Neural crest cell (in vitro differentiated cells): Measurements from ENCODE around the gene FAM186B. TPM values are rescaled to one million over a fixed set of nuclear protein-coding genes. Genes with fewer than 3 reads are reported as not detected.
A peak's percentile ranks its signal among the peaks of the same experiment; 100 is the strongest.

ENCODE experiments used
- DNase-seq: peaks from one replicate; pipeline ENCODE4 v3.0.0; 2021; ENCODE audit warnings: low read depth, mixed read lengths, low spot score
- H3K27ac Mint-ChIP-seq: one replicate; pipeline ENCODE4 v1.8.0; 2021; ENCODE audit warnings: mild to moderate bottlenecking, mixed read lengths; ENCODE audit not compliant: unreplicated experiment
- H3K27me3 Mint-ChIP-seq: 2 replicates; pipeline ENCODE4 v1.8.0; 2021; ENCODE audit warnings: low read depth, mild to moderate bottlenecking, mixed read lengths
- H3K36me3 Mint-ChIP-seq: 2 replicates; pipeline ENCODE4 v1.8.0; 2021; ENCODE audit warnings: low read depth, mild to moderate bottlenecking, mixed read lengths
- H3K4me1 Mint-ChIP-seq: 2 replicates; pipeline ENCODE4 v1.8.0; 2021; ENCODE audit warnings: mixed read lengths
- H3K4me3 Mint-ChIP-seq: one replicate; pipeline ENCODE4 v1.8.0; 2021; ENCODE audit warnings: mild to moderate bottlenecking, mixed read lengths
- H3K9me3 Mint-ChIP-seq: 2 replicates; pipeline ENCODE4 v1.8.0; 2021; ENCODE audit warnings: mixed read lengths
- total RNA-seq: library from RNA; stranded (reverse); gene quantifications from 2 replicates; pipeline ENCODE4 v1.2.1, GENCODE V29; 2021
- TF ChIP-seq, protein P1 (sequence below): fragments of 200-600 bp; sonication (generic); conservative IDR thresholded peaks from 2 replicates; pipeline ENCODE4 v1.5.0; 2021; ENCODE audit warnings: antibody characterized with exemption, mild to moderate bottlenecking

The FAM186B gene
- total RNA-seq, 1 donor from 2014 or later, result 0.28 TPM

DNA sequence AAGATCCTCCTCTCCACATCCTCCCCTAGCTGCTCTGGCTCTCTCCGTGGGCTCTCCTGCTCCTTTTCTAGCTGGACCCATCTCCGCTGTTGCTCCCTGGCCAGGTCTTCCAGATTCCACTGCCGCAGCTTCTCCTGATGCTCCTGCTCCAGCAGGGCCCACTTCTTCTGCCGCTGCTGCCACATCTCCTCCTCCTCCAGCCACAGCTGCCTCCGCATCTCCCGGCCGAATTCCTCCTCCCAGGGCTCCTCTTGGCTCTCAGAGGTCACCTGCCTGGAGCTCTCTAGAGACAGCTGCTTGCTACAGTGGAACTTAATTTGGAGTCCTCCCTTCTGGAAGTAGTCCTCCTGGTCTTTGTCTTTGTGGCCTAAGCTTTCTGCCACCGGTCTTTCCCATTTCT is 5.5 kb downstream of the FAM186B start:
- Mint-ChIP-seq H3K27ac (peak overlapping the region; percentile 92), H3K36me3 (peaks cover 9% of the 10 kb centered on the region), H3K27me3 (no peaks in the 10 kb centered on the region), H3K9me3 (no peaks in the 10 kb centered on the region), H3K4me1 (no peaks in the 10 kb centered on the region), H3K4me3 (no peak overlapping the region)
- TF ChIP-seq, protein P1, sequence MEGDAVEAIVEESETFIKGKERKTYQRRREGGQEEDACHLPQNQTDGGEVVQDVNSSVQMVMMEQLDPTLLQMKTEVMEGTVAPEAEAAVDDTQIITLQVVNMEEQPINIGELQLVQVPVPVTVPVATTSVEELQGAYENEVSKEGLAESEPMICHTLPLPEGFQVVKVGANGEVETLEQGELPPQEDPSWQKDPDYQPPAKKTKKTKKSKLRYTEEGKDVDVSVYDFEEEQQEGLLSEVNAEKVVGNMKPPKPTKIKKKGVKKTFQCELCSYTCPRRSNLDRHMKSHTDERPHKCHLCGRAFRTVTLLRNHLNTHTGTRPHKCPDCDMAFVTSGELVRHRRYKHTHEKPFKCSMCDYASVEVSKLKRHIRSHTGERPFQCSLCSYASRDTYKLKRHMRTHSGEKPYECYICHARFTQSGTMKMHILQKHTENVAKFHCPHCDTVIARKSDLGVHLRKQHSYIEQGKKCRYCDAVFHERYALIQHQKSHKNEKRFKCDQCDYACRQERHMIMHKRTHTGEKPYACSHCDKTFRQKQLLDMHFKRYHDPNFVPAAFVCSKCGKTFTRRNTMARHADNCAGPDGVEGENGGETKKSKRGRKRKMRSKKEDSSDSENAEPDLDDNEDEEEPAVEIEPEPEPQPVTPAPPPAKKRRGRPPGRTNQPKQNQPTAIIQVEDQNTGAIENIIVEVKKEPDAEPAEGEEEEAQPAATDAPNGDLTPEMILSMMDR, result no peak
- DNase-seq, result no peak

- peak overlapping the region; percentile 10 for H3K27ac Mint-ChIP-seq
- H3K27me3 Mint-ChIP-seq, result no peaks in the 10 kb centered on the region
- H3K4me1 Mint-ChIP-seq, result no peaks in the 10 kb centered on the region
- H3K4me3 Mint-ChIP-seq, result no peak overlapping the region
- no peaks in the 10 kb centered on the region for H3K9me3 Mint-ChIP-seq
- H3K36me3 Mint-ChIP-seq, result peaks cover 12% of the 10 kb centered on the region
- TF ChIP-seq, protein P1, result no peak
- no peak for DNase-seq
Measured at GRCh38 chr12:49598527-49598926, 6.9 kb downstream of the FAM186B start.

DNA sequence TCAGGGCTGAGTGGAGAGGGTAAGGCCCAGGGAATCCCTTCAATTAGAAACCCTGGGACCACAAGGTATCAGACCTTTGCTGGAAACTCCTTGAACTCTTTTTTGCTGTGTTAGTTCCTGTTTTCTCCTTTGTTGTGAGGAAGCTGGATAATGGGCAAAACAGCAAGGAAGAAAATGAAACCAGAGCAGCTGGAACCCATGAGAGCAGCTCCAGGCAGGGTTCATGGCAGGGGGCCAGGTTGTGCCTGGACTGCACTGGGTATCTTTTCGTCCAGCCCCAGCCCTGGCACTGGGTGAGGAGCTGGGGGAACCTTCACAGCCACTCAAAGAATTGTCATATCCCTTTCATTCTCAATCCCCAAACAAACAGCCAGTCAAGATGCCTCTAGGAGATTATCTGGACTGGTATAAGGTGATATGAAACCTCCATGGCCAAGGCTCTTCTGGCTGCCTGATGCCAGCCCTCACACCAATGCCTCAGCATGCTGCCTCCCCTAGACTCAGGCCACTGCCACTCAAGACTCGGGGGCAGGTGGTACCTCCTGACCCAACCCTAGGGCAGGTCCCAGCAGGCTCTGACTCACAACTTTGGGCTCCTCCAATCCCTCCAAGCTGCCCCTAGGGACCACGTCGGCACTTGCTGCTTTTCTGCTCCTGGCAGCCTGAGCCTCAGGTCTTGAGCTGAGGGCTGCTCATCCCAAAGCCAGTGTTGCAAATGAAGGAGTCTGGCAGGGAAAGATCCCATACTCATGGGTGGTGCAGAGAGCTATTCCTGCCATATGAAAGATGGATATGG is 16.5 kb downstream of the FAM186B start:
- no peak overlapping the region for H3K27ac Mint-ChIP-seq
- peaks cover 5% of the 10 kb centered on the region for H3K4me1 Mint-ChIP-seq

GRCh38 chr12:49588281-49588680 is 17.2 kb downstream of the FAM186B start:
- Mint-ChIP-seq H3K9me3 (no peaks in the 10 kb centered on the region), H3K4me3 (no peak overlapping the region), H3K27me3 (no peaks in the 10 kb centered on the region), H3K4me1 (peaks cover 5% of the 10 kb centered on the region), H3K27ac (peak overlapping the region; percentile 29), H3K36me3 (no peaks in the 10 kb centered on the region)
- no peak for DNase-seq
- TF ChIP-seq, protein P1, result no peak

More for the DNA sequence above, 16.5 kb downstream of the FAM186B start:
- Mint-ChIP-seq H3K27me3 (no peaks in the 10 kb centered on the region), H3K4me3 (no peak overlapping the region), H3K9me3 (no peaks in the 10 kb centered on the region), H3K36me3 (peaks cover 1% of the 10 kb centered on the region)
- DNase-seq, result no peak
- TF ChIP-seq, protein P1, result no peak

DNA sequence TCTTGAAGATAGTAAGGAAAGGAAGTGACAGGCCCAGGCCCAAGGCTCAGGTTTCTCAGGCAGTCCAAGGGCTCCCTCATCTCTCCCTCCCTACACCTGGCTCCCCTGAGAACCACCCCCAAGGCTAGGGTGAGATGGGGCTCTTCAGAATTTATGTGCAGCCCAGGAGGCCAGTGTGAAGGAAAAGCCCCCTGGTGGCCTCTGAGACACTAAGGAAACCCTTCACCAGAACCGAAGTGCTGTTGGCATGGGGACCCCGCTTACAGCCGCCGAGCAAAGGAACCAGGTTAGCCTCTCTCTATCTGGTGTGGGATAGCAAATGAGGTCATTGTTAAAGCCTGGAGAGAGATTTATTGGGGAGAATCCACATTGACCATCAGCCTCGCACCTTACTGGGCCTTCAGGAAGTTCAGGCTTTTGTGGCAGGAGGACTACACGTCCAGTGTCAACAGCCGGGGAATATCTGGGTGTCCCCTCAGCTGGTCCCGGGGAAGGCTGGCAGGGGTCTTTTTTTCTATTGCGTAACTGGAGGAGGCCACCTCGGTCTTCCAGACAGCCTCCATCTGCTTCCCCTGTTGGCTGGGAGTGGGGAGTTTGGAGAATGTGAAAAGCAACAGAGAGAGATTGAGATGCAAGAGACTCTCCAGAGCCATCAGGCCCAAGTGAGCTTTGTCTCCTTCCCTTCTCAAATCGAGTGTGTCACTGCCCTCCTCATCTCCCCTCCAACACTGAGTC is 18.1 kb downstream of the FAM186B start:
- no peak for DNase-seq
- Mint-ChIP-seq H3K4me3 (no peak overlapping the region), H3K4me1 (peaks cover 9% of the 10 kb centered on the region), H3K27me3 (no peaks in the 10 kb centered on the region), H3K36me3 (no peaks in the 10 kb centered on the region), H3K9me3 (no peaks in the 10 kb centered on the region), H3K27ac (peak overlapping the region; percentile 75)
- TF ChIP-seq, protein P1, result no peak
